Thoracic aorta (tissue), 2 donors: ENCODE measurements around the gene NKAIN2. TPM values are rescaled to one million over a fixed set of nuclear protein-coding genes. Genes with fewer than 3 reads are reported as not detected.

ENCODE experiments used
- ATAC-seq: fragments of 150-250 bp; one replicate; pipeline ENCODE4 v1.8.0; 2017; ENCODE audit warnings: low read depth; ENCODE audit not compliant: insufficient number of reproducible peaks, low FRiP score
- DNase-seq: peaks from one replicate; pipeline ENCODE4 v3.0.0-alpha.2; 2020; ENCODE audit warnings: low spot score
- H3K27ac ChIP-seq, 2 donors: fragments of 200-600 bp; sonication (generic); 1 replicate in 1 of 2; 2 replicates in 1 of 2; pipeline ENCODE4 v1.5.1; 2016; ENCODE audit warnings: mild to moderate bottlenecking in 2 of 2, moderate library complexity in 2 of 2
- H3K27me3 ChIP-seq: fragments of 200-600 bp; sonication (generic); replicated peaks from 2 replicates; pipeline ENCODE4 v1.6.0; 2016; ENCODE audit warnings: mild to moderate bottlenecking; ENCODE audit not compliant: insufficient read depth
- H3K36me3 ChIP-seq: fragments of 200-600 bp; sonication (generic); one replicate; pipeline ENCODE4 v1.5.1; 2016
- H3K4me1 ChIP-seq, 2 donors: fragments of 200-600 bp; sonication (generic); 1 replicate in 1 of 2; 2 replicates in 1 of 2; pipeline versions ENCODE4 v1.5.1 to v1.6.0; 2016; ENCODE audit warnings: low read depth in 2 of 2, mild to moderate bottlenecking in 1 of 2; ENCODE audit not compliant: control insufficient read depth in 1 of 2
- H3K4me3 ChIP-seq: fragments of 200-600 bp; sonication (generic); 2 replicates; pipeline ENCODE4 v1.5.1; 2016; ENCODE audit warnings: mild to moderate bottlenecking
- H3K9me3 ChIP-seq: fragments of 200-600 bp; sonication (generic); 2 replicates; pipeline ENCODE4 v1.5.1; 2016
- total RNA-seq, 2 donors: library from RNA; depleted of rRNA; stranded (reverse); fragments of >200 nt; gene quantifications; one replicate each; pipeline versions ENCODE4 v1.1.0 to v1.2.3, GENCODE V29; 2016
- TF ChIP-seq, protein P1 (sequence below): fragments of 200-600 bp; sonication (generic); IDR thresholded peaks from one replicate; pipeline ENCODE4 v1.5.1; 2019; ENCODE audit warnings: antibody characterized with exemption

Gene NKAIN2
- total RNA-seq, 2 donors from 2014 or later: 0.28 TPM; not detected in 1

DNA sequence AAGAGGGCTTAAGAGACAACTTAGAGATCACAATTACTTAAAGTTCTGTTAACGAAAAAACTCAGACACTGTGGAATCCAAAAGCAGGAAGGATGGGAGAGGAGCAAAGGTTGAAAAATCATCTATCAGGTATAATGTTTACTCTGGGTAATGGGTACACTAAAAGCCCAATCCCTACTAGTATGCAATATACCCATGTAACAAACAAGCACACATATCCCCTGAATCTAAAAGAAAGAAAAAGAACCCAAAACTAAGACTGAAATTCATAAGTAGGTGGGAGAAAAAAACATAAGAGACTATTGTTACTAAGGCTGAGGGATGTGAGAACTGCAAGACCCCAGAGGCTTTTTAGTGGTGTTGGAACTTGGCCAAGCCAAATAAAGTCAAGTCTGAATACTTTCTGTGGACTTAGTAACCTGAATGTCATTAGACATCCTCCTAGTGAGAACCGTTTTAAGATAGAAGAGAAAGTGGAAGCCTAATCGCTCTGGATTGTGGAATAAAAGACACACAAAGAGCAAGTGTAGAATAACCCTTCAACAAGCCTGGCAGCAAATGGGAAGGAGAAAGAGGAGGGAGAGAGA is 969.2 kb downstream of the NKAIN2 start:
- ATAC-seq: no peak
- no peaks in the 10 kb centered on the region for H3K36me3 ChIP-seq

DNA sequence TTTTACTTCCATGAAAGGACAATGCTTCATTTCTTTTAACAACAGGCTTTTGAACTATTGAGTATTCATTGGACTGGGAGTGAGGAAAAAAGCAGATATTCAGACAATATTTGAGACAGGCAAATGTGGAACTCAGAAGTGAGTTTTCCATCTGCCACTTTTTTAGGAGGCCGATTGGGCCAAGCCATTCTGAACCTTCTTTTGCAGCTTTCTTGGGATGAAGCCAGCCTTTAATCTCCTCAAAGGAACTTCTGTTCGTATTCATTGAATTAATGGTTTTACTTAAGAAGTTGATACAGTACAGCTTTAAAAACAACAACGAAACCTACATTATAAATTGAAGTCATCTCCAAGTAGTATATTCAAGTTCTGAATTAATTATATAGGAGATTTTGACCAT is 971.5 kb downstream of the NKAIN2 start:
- Histone ChIP-seq H3K27ac (no peak overlapping the region), H3K27me3 (no peaks in the 10 kb centered on the region), H3K4me1 (no peaks in the 10 kb centered on the region), H3K36me3 (no peaks in the 10 kb centered on the region), H3K4me3 (no peak overlapping the region), H3K9me3 (no peaks in the 10 kb centered on the region)
- ATAC-seq: no peak
- TF ChIP-seq, protein P1, sequence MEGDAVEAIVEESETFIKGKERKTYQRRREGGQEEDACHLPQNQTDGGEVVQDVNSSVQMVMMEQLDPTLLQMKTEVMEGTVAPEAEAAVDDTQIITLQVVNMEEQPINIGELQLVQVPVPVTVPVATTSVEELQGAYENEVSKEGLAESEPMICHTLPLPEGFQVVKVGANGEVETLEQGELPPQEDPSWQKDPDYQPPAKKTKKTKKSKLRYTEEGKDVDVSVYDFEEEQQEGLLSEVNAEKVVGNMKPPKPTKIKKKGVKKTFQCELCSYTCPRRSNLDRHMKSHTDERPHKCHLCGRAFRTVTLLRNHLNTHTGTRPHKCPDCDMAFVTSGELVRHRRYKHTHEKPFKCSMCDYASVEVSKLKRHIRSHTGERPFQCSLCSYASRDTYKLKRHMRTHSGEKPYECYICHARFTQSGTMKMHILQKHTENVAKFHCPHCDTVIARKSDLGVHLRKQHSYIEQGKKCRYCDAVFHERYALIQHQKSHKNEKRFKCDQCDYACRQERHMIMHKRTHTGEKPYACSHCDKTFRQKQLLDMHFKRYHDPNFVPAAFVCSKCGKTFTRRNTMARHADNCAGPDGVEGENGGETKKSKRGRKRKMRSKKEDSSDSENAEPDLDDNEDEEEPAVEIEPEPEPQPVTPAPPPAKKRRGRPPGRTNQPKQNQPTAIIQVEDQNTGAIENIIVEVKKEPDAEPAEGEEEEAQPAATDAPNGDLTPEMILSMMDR: no peak
- DNase-seq: no peak

More for the DNA sequence above, 969.2 kb downstream of the NKAIN2 start:
- TF ChIP-seq, protein P1: no peak
- H3K27me3 ChIP-seq: no peaks in the 10 kb centered on the region
- H3K9me3 ChIP-seq: no peaks in the 10 kb centered on the region
- H3K27ac ChIP-seq: no peak overlapping the region
- no peaks in the 10 kb centered on the region for H3K4me1 ChIP-seq
- H3K4me3 ChIP-seq: no peak overlapping the region
- no peak for DNase-seq

DNA sequence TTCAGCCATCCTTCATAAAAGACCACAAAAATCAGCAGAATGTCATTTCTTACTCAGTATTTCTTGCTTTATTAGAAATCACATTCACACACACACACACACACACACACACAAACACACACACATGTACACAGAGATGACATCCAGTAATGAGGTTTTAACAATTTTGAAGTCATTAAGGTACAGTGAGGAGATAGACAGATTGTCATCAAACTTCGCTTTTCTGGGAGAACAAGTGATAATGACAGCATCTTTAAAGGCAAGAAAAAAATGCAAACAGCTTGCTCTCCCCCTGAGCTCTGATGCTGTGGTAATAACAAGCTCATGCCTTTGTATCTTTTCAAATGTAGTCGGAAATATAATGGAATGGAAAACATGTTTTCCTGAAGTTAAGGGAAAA is 974.2 kb downstream of the NKAIN2 start:
- H3K4me3 ChIP-seq: no peak overlapping the region
- H3K9me3 ChIP-seq: no peaks in the 10 kb centered on the region
- H3K27me3 ChIP-seq: no peaks in the 10 kb centered on the region
- no peaks in the 10 kb centered on the region for H3K4me1 ChIP-seq
- no peaks in the 10 kb centered on the region for H3K36me3 ChIP-seq
- TF ChIP-seq, protein P1: no peak
- no peak for ATAC-seq
- no peak overlapping the region for H3K27ac ChIP-seq
- no peak for DNase-seq

DNA sequence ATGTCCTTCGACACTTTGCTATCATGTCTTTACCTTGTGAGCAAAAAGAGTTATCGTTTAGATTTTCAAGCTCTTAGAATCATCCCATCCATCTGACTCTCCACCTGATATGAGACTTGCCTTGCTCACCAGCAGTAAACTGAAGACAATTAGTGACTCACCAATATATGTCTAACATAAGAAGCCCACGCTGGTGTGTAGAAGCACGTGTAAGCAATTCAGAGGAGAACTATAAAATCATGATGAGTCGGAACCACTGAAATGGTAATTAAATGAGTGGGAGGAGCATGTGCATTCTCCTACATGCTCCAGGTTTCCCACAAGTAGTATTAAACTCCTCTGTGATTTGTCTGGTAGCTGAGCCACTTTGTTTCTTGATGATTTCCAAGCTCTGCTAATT is 977.0 kb downstream of the NKAIN2 start:
- Histone ChIP-seq H3K4me1 (no peaks in the 10 kb centered on the region), H3K36me3 (no peaks in the 10 kb centered on the region), H3K9me3 (no peaks in the 10 kb centered on the region), H3K27me3 (no peaks in the 10 kb centered on the region), H3K27ac (no peak overlapping the region), H3K4me3 (no peak overlapping the region)
- ATAC-seq: no peak
- no peak for DNase-seq
- TF ChIP-seq, protein P1: no peak

DNA sequence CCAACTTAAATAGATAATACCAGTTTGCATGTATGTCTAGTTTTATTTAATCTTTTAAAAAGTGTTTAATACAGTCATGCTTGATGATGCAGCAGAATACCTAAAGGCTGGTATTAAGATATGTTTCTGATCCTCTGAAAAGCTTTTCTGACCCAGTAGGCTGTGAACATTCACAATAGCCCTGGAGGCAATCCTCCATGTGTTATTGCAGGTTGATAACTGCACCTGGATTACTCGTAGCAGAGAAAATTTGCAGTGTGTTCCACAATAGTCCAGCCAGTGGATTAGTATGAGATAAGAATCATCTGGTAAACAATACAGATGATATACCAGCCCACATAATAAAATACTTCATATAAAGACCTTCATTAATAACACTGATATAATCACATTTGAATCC is 979.7 kb downstream of the NKAIN2 start:
- H3K4me3 ChIP-seq: no peak overlapping the region
- no peak overlapping the region for H3K27ac ChIP-seq
- ATAC-seq (no peak), DNase-seq (no peak)
- TF ChIP-seq, protein P1: no peak
- no peaks in the 10 kb centered on the region for H3K4me1 ChIP-seq
- no peaks in the 10 kb centered on the region for H3K27me3 ChIP-seq
- H3K9me3 ChIP-seq: no peaks in the 10 kb centered on the region
- no peaks in the 10 kb centered on the region for H3K36me3 ChIP-seq
